Activated CD8-positive, alpha-beta memory T cell treated with anti-CD3 and anti-CD28 coated beads, Interleukin-2, amount 10 ng/mL, durations not matched to agents 7 days and 5 days (primary cell): Measurements from ENCODE around the gene PALM3. TPM values are rescaled to one million over a fixed set of nuclear protein-coding genes. Genes with fewer than 3 reads are reported as not detected.
"Not testable (repeated sequence)": the region's sequence is repeated elsewhere in the genome, so short reads cannot be mapped to it uniquely, and the experiment has no call there.

Experiments used
- ATAC-seq: fragments of 150-1000 bp; cut with Tn5 transposase; one replicate; pipeline ENCODE4 v1.10.0; 2021; ENCODE audit warnings: moderate library complexity
- CTCF ChIA-PET: fragments of 350-600 bp; sonication (Branson Sonifier 250); formaldehyde crosslinking; loops from one replicate; lab custom pipeline; 2021; ENCODE audit warnings: antibody characterized with exemption; lab: Charles Lee
- DNase-seq: peaks from one replicate; pipeline ENCODE4 v3.0.0-alpha.2; 2020
- H3K27ac Mint-ChIP-seq: one replicate; pipeline ENCODE4 v1.8.0; 2021; ENCODE audit warnings: mild to moderate bottlenecking, mixed read lengths
- H3K27me3 Mint-ChIP-seq: one replicate; pipeline ENCODE4 v1.8.0; 2021; ENCODE audit warnings: mixed read lengths
- H3K36me3 Mint-ChIP-seq: one replicate; pipeline ENCODE4 v1.8.0; 2021; ENCODE audit warnings: mild to moderate bottlenecking, mixed read lengths
- H3K4me1 Mint-ChIP-seq: one replicate; pipeline ENCODE4 v1.8.0; 2021; ENCODE audit warnings: mixed read lengths
- H3K4me3 Mint-ChIP-seq: one replicate; pipeline ENCODE4 v1.8.0; 2021; ENCODE audit warnings: mild to moderate bottlenecking, moderate library complexity, mixed read lengths
- H3K9me3 Mint-ChIP-seq: one replicate; pipeline ENCODE4 v1.8.0; 2022; ENCODE audit warnings: low read depth, mixed read lengths
- total RNA-seq, 2 experiments: library from RNA; stranded (reverse); gene quantifications; one replicate each; pipeline ENCODE4 v1.2.3, GENCODE V29; 2021

Gene PALM3
- total RNA-seq, 2 experiments from 2014 or later: not detected

- Mint-ChIP-seq H3K27ac (no peak overlapping the region), H3K4me1 (peaks cover 3% of the 10 kb centered on the region), H3K27me3 (peaks cover 21% of the 10 kb centered on the region), H3K9me3 (no peaks in the 10 kb centered on the region), H3K36me3 (peaks cover 29% of the 10 kb centered on the region), H3K4me3 (no peak overlapping the region)
- DNase-seq (no peak), ATAC-seq (no peak)
- CTCF ChIA-PET: interaction anchor here (0.8 to 1.3 kb wide), 6 partner anchors 9 to 181 kb away, joined by 3 to 8 read pairs (median 4); partner anchors contain the start of genes IL27RA and PALM3
Observed at GRCh38 chr19:14053032-14053431, 8.8 kb downstream of the PALM3 start.

DNA sequence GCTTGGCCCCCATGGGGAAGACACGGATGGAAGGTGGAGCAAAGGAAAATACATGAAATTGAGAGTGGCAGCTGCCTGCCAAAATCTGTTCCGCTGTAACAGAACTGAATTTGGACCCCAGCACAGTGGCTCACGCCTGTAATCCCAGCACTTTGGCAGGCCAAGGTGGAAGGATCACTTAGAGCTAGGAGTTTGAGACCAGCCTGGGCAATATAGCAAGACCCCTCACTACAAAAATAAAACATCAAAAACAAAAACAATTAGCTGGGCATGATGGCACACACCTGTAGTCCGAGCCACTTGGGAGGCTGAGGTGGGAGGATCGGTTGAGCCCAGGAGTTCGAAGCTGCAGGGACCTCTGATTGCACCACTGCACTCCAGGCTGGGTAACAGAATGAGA lies 9.4 kb downstream of the PALM3 start:
- no peaks in the 10 kb centered on the region for H3K4me1 Mint-ChIP-seq
- ATAC-seq (no peak), DNase-seq (no peak)
- no peak overlapping the region for H3K27ac Mint-ChIP-seq
- CTCF ChIA-PET: interaction anchor here (0.8 to 1.3 kb wide), 5 partner anchors 10 to 180 kb away, joined by 3 to 8 read pairs (median 5); partner anchors contain the start of gene IL27RA
- no peak overlapping the region for H3K4me3 Mint-ChIP-seq
- H3K36me3 Mint-ChIP-seq: peaks cover 29% of the 10 kb centered on the region
- H3K9me3 Mint-ChIP-seq: no peaks in the 10 kb centered on the region
- H3K27me3 Mint-ChIP-seq: peaks cover 16% of the 10 kb centered on the region

GRCh38 chr19:14051980-14052379 lies 9.9 kb downstream of the PALM3 start:
- Mint-ChIP-seq H3K27me3 (peaks cover 12% of the 10 kb centered on the region), H3K27ac (no peak overlapping the region), H3K9me3 (no peaks in the 10 kb centered on the region), H3K4me1 (no peaks in the 10 kb centered on the region), H3K4me3 (no peak overlapping the region), H3K36me3 (peaks cover 29% of the 10 kb centered on the region)
- DNase-seq (no peak), ATAC-seq (no peak)
- CTCF ChIA-PET: interaction anchor here (0.9 to 1.4 kb wide), 3 partner anchors 9 to 180 kb away, joined by 3 to 8 read pairs (median 5); no protein-coding TSS in a partner anchor

GRCh38 chr19:14050961-14051360 lies 10.9 kb downstream of the PALM3 start:
- H3K36me3 Mint-ChIP-seq: peaks cover 34% of the 10 kb centered on the region
- H3K4me1 Mint-ChIP-seq, H3K27me3 Mint-ChIP-seq, ATAC-seq, H3K4me3 Mint-ChIP-seq, DNase-seq, H3K9me3 Mint-ChIP-seq, H3K27ac Mint-ChIP-seq: not testable (repeated sequence)
- CTCF ChIA-PET: interaction anchor here (1.1 to 10.2 kb wide), 3 partner anchors 8 to 173 kb away, joined by 3 to 86 read pairs (median 3); no protein-coding TSS in a partner anchor

DNA sequence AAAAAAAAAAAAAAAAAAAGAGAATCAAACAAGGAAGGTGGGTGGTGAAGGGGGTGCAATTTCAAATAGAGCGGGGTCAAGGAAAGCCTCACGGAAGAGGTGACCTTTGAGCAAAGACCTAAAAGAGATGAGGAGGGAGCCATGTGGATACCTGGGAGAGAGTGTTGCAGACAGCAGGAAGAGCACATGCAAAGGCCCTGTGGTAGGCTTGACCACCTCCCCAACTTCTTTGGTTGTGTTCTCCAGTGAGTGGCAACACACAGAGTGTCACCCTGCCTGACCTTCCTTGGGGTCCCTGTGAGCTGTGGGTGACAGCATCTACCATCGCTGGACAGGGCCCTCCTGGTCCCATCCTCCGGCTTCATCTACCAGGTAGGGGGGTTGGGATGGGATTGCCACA lies 11.4 kb downstream of the PALM3 start:
- no peak overlapping the region for H3K27ac Mint-ChIP-seq
- no peaks in the 10 kb centered on the region for H3K9me3 Mint-ChIP-seq
- peaks cover 2% of the 10 kb centered on the region for H3K4me1 Mint-ChIP-seq
- H3K4me3 Mint-ChIP-seq: no peak overlapping the region
- ATAC-seq (no peak), DNase-seq (no peak)
- H3K27me3 Mint-ChIP-seq: peaks cover 2% of the 10 kb centered on the region
- CTCF ChIA-PET: interaction anchor here (1.1 to 10.2 kb wide), 4 partner anchors 7 to 173 kb away, joined by 3 to 86 read pairs (median 6); no protein-coding TSS in a partner anchor
- H3K36me3 Mint-ChIP-seq: peaks cover 35% of the 10 kb centered on the region

- H3K27me3 Mint-ChIP-seq: no peaks in the 10 kb centered on the region
- CTCF ChIA-PET: interaction anchor here (0.6 to 10.2 kb wide), 28 partner anchors 7 to 283 kb away, joined by 3 to 86 read pairs (median 4); partner anchors contain the start of genes DCAF15, IL27RA and MISP3
- peaks cover 2% of the 10 kb centered on the region for H3K4me1 Mint-ChIP-seq
- ATAC-seq (peak; percentile 79), DNase-seq (peak; percentile 79)
- no peaks in the 10 kb centered on the region for H3K9me3 Mint-ChIP-seq
- peaks cover 35% of the 10 kb centered on the region for H3K36me3 Mint-ChIP-seq
- no peak overlapping the region for H3K4me3 Mint-ChIP-seq
- no peak overlapping the region for H3K27ac Mint-ChIP-seq
Observed at GRCh38 chr19:14048443-14049153, 13.3 kb downstream of the PALM3 start.

- not testable (repeated sequence) for DNase-seq, H3K27me3 Mint-ChIP-seq, H3K4me1 Mint-ChIP-seq, H3K27ac Mint-ChIP-seq, H3K9me3 Mint-ChIP-seq, H3K4me3 Mint-ChIP-seq, ATAC-seq
- peaks cover 36% of the 10 kb centered on the region for H3K36me3 Mint-ChIP-seq
- CTCF ChIA-PET: interaction anchor here (0.6 to 10.2 kb wide), 23 partner anchors 8 to 283 kb away, joined by 3 to 86 read pairs (median 4); partner anchors contain the start of genes DCAF15 and MISP3
Observed at GRCh38 chr19:14047866-14048265, 14.0 kb downstream of the PALM3 start.

DNA sequence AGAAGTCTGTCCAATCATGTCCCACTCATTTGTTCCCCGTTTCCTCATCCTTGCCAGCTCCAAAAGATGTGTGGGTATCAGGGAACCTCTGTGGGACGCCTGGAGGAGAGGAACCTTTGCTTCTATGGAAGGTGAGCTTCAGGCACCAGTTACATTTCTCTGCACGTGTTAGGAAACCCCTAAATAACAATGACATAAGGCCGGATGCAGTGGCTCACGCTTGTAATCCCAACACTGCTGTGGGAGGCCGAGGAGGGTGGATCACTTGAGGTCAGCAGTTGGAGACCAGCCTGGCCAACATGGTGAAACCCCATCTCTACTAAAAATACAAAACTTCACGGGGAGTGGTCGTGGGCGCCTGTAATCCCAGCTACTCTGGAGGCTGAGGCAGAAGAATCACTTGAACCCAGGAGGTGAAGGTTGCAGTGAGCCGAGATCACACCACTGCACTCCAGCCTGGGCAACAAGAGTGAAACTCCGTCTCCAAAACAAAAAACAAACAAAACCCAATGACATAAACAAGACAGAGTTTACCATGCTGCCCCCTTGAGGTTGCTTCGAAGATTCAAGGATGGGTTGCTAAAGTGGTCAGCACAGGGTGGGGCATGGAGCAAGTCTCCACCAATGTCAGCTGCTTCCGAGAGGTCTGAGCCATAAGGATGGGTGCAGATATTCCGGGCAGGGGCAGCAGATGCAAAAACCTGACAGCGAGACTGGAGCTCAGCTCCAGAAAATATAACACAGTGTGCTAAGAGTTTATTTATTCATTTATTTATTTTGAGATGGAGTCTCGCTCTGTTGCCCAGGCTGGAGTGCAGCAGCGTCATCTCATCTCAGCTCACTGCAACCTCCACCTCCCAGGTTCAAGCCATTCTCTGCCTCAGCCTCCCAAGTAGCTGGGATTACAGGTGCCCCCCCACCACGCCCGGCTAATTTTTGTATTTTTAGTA lies 18.9 kb downstream of the PALM3 start:
- H3K9me3 Mint-ChIP-seq, H3K4me3 Mint-ChIP-seq, H3K27me3 Mint-ChIP-seq: not testable (repeated sequence)
- Mint-ChIP-seq H3K36me3 (peaks cover 26% of the 10 kb centered on the region), H3K4me1 (peaks cover 17% of the 10 kb centered on the region), H3K27ac (peak overlapping the region; percentile 82)
- ATAC-seq (peak; percentile 84), DNase-seq (peak; percentile 77)
- CTCF ChIA-PET: interaction anchor here (0.7 to 10.2 kb wide), 29 partner anchors 8 to 168 kb away, joined by 3 to 86 read pairs (median 3); partner anchors contain the start of genes IL27RA, MISP3 and RFX1

DNA sequence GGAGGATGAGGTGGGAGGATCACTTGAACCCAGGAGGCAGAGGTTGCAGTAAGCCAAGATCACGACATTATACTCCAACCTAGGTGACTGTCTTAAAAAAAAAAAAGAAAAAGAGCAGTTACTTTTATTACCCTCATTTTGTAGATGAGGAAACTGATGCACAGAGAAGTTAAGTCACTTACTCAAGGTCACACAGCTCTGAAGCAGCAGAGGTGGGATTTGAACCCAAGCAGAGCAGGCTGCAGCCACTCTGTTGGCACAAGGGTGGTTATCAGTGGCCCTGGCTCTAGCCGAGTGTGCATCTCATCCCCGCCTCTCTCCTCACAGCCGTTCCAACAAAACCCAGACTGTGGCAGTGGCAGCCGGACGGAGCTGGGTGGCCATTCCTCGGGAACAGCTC lies 22.7 kb downstream of the PALM3 start:
- no peak for DNase-seq
- no peak overlapping the region for H3K27ac Mint-ChIP-seq
- H3K27me3 Mint-ChIP-seq: no peaks in the 10 kb centered on the region
- peaks cover 19% of the 10 kb centered on the region for H3K4me1 Mint-ChIP-seq
- peaks cover 25% of the 10 kb centered on the region for H3K36me3 Mint-ChIP-seq
- H3K9me3 Mint-ChIP-seq: no peaks in the 10 kb centered on the region
- H3K4me3 Mint-ChIP-seq: no peak overlapping the region
- CTCF ChIA-PET: interaction anchor here (1.7 kb wide), 1 partner anchor 20 kb away, joined by 4 read pairs; no protein-coding TSS in a partner anchor
- no peak for ATAC-seq

- peaks cover 3% of the 10 kb centered on the region for H3K27me3 Mint-ChIP-seq
- H3K36me3 Mint-ChIP-seq: peaks cover 20% of the 10 kb centered on the region
- H3K27ac Mint-ChIP-seq: no peak overlapping the region
- CTCF ChIA-PET: interaction anchor here (1.0 to 2.7 kb wide), 2 partner anchors 12 to 154 kb away, joined by 4 to 11 read pairs; no protein-coding TSS in a partner anchor
- no peak overlapping the region for H3K4me3 Mint-ChIP-seq
- H3K4me1 Mint-ChIP-seq: peaks cover 16% of the 10 kb centered on the region
- DNase-seq (no peak), ATAC-seq (no peak)
- no peaks in the 10 kb centered on the region for H3K9me3 Mint-ChIP-seq
Observed at GRCh38 chr19:14035706-14036105, 26.2 kb downstream of the PALM3 start.

DNA sequence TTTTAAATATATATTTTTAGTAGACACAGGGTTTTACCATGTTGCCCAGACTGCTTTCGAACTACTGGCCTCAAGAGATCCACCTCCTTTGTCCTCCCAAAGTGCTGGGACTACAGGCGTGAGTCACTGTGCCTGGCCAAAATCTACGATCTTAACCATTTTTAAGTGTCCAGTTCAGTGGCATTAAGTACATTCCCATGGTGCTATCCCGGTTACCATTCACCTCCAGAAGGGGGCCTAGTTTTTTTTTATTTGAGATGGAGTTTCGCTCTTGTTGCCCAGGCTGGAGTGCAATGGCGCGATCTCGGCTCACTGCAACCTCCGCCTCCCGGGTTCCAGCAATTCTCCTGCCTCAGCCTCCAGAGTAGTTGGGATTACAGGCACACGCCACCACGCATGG lies 26.7 kb downstream of the PALM3 start:
- not testable (repeated sequence) for H3K9me3 Mint-ChIP-seq, H3K4me3 Mint-ChIP-seq, H3K27ac Mint-ChIP-seq, DNase-seq, H3K27me3 Mint-ChIP-seq, ATAC-seq
- Mint-ChIP-seq H3K4me1 (peaks cover 19% of the 10 kb centered on the region), H3K36me3 (peaks cover 19% of the 10 kb centered on the region)
- CTCF ChIA-PET: interaction anchor here (2.7 kb wide), 1 partner anchor 154 kb away, joined by 11 read pairs; no protein-coding TSS in a partner anchor

DNA sequence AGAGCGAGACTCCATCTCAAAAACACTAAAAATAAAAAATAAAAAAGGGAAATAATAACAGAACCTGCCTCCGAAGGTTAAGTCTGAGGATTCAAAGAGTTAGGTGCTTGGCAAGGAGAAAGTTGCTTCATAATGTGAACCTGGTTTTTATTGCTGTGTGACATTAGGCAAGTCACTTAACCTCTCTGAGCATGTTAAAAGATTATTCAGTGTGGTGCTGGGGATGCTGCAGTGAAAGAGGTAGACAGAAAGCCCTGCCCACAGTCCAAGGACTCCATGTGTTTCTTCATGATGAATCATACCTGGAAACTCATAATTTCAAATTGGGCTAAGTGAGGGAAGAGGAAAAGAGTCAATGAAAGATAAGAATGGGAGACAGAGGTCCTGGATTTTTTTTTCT lies 27.9 kb downstream of the PALM3 start:
- H3K36me3 Mint-ChIP-seq: peaks cover 13% of the 10 kb centered on the region
- peaks cover 19% of the 10 kb centered on the region for H3K4me1 Mint-ChIP-seq
- peaks cover 3% of the 10 kb centered on the region for H3K27me3 Mint-ChIP-seq
- peak overlapping the region; percentile 22 for H3K4me3 Mint-ChIP-seq
- no peaks in the 10 kb centered on the region for H3K9me3 Mint-ChIP-seq
- ATAC-seq (no peak), DNase-seq (no peak)
- H3K27ac Mint-ChIP-seq: peak overlapping the region; percentile 64
- CTCF ChIA-PET: interaction anchor here (0.7 to 2.7 kb wide), 5 partner anchors 9 to 152 kb away, joined by 3 to 11 read pairs (median 4); no protein-coding TSS in a partner anchor
